HG03103 (cell line): ENCODE data around the gene ZAP70.

Experiments used
- ATAC-seq: cut with Tn5 transposase; IDR thresholded peaks from one replicate; pipeline ENCODE4 v1.9.1; 2021; ENCODE audit warnings: low read depth; ENCODE audit not compliant: unreplicated experiment

ZAP70 gene

GRCh38 chr2:97774425-97774824, 61.0 kb downstream of the ZAP70 start:
- ATAC-seq = no peak

- ATAC-seq = no peak
Measured at GRCh38 chr2:97775074-97775473, 61.7 kb downstream of the ZAP70 start.

GRCh38 chr2:97779141-97779540, 65.8 kb downstream of the ZAP70 start:
- no peak for ATAC-seq

GRCh38 chr2:97781981-97782380, 68.6 kb downstream of the ZAP70 start:
- ATAC-seq = no peak

GRCh38 chr2:97784953-97785352, 71.6 kb downstream of the ZAP70 start:
- ATAC-seq = no peak

- ATAC-seq = no peak
Measured at GRCh38 chr2:97785818-97786217, 72.4 kb downstream of the ZAP70 start.

- ATAC-seq = no peak
Measured at GRCh38 chr2:97788986-97789644, 75.7 kb downstream of the ZAP70 start.
